GM10266 (cell line): Measurements from ENCODE around the gene CDH12.
"Not testable (repeated sequence)": the region's sequence is repeated elsewhere in the genome, so short reads cannot be mapped to it uniquely, and the experiment has no call there.

ENCODE experiments used
- DNase-seq: peaks from one replicate; pipeline ENCODE4 v3.0.0; 2012; ENCODE audit errors: extremely low spot score
- TF ChIP-seq, protein P1 (sequence below): IDR thresholded peaks from 2 replicates; pipeline ENCODE4 v1.5.1; 2012; ENCODE audit warnings: mild to moderate bottlenecking, low read depth; ENCODE audit not compliant: control insufficient read depth, insufficient read depth; ENCODE audit errors: missing control alignments

CDH12 gene

DNA sequence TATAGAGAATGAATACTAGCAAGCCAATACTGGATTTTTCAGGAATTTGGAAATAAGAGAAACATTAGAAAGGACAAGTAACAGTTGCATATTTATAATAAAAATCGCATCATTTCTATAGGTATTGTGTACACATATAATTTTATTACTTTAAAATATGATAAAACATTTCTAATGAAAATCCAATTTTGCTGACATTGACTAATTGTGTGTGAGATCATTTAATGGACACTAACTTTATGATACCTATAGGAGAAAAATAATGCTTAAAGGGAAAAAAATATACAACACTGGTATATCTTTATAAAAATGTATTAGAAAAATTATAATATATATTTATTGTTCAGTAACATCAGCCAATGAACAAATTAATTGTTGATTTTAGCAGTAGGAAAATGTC lies 557.3 kb downstream of the CDH12 start:
- no peak for DNase-seq
- TF ChIP-seq, protein P1, sequence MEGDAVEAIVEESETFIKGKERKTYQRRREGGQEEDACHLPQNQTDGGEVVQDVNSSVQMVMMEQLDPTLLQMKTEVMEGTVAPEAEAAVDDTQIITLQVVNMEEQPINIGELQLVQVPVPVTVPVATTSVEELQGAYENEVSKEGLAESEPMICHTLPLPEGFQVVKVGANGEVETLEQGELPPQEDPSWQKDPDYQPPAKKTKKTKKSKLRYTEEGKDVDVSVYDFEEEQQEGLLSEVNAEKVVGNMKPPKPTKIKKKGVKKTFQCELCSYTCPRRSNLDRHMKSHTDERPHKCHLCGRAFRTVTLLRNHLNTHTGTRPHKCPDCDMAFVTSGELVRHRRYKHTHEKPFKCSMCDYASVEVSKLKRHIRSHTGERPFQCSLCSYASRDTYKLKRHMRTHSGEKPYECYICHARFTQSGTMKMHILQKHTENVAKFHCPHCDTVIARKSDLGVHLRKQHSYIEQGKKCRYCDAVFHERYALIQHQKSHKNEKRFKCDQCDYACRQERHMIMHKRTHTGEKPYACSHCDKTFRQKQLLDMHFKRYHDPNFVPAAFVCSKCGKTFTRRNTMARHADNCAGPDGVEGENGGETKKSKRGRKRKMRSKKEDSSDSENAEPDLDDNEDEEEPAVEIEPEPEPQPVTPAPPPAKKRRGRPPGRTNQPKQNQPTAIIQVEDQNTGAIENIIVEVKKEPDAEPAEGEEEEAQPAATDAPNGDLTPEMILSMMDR, result no peak

DNA sequence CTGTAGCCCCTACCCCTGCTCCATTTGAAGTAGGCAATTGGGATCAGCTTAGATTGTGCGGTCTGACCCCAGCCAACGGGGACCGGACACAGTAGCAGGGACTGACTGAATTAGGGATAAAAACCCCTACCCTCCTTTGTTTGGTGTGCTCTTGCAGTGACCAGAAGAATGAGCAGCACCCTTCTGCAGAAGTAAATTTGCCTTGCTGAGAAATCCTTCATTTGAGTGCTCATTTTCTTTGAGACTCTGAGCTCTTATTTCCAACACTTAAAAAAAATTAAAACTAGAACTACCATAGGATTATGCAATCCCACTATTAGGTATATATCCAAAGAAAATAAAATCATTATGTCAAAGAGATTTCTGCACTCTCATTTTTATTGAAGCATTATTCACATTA lies 560.0 kb downstream of the CDH12 start:
- TF ChIP-seq, protein P1, result no peak
- no peak for DNase-seq

- TF ChIP-seq, protein P1, result no peak
- DNase-seq, result no peak
These were observed 575.0 kb downstream of the CDH12 start for GRCh38 chr5:22278164-22278563.

- DNase-seq, result no peak
- TF ChIP-seq, protein P1, result no peak
These were observed 576.1 kb downstream of the CDH12 start for GRCh38 chr5:22277006-22277405.

- not testable (repeated sequence) for DNase-seq
These were observed 587.3 kb downstream of the CDH12 start for GRCh38 chr5:22265855-22266254.

- DNase-seq, result no peak
- TF ChIP-seq, protein P1, result no peak
These were observed 595.0 kb downstream of the CDH12 start for GRCh38 chr5:22258139-22258538.

DNA sequence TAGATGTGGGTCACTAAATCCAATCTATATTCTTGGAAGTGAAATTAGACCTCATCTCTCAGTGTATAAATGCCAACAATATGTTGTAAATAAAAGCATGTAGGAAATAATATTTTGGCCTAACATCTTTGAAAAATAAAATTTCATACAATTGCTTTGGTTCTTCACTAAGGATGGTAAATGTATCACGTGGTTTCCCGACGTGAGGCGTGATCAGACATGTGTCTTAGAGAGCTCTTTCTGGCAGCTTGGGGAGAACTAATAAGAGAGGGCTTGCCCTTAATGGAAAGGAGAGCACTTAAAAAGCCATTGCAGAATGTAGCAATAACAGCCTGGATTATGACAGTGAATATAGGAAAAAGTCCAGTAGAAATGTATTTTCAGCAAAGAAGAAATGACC lies 602.6 kb downstream of the CDH12 start:
- DNase-seq, result no peak
- TF ChIP-seq, protein P1, result no peak

DNA sequence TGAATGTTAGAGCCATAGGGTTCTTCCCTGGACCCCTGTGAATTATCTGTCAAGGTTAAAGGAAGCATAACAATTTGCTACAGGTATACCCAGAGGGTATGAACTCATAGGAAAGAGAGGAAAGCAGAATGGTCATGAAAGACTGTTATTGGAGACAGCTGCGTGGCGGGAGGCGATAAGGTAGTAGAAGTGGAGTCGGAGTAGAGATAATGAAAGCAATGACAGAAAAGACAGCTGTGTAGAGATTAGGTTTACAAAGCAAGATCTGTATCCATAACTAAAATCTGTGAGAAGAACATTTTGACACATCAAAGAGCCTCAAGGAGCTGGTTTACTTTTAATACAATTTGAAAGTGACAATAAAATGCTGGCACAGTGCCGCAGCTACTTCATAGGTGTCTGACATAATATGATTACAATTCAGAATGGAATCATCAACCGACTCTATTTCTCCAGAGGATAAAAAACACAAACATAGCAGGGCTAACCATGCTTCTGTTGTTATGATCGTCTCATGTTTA lies 603.9 kb downstream of the CDH12 start:
- no peak for DNase-seq

More for the DNA sequence above, 603.9 kb downstream of the CDH12 start:
- TF ChIP-seq, protein P1, result no peak
